Eye (tissue), 1 donor: ENCODE data around the gene VWA2.

Experiments used
- DNase-seq: peaks from one replicate; pipeline ENCODE4 v3.0.0-alpha.2; 2015

The VWA2 gene

DNA sequence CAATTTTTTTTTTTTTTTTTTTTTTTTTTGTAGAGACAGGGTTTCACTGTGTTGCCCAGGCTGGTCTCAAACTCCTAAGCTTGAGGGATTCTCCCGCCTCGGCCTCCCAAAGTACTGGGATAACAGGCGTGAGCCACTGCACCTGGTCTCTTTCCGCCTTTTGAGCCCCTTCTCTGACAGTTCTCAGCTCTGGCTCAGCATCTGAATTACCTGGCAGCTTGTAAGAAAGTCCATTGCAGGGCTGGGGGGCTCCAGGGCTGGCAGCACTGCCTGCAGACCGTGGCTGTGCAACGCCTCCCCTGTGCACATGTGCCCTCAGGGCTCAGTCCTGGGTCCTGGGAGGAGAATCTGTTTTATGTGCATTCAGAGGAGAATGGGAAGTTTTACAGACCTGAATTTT is 37.6 kb downstream of the VWA2 start:
- DNase-seq = no peak

DNA sequence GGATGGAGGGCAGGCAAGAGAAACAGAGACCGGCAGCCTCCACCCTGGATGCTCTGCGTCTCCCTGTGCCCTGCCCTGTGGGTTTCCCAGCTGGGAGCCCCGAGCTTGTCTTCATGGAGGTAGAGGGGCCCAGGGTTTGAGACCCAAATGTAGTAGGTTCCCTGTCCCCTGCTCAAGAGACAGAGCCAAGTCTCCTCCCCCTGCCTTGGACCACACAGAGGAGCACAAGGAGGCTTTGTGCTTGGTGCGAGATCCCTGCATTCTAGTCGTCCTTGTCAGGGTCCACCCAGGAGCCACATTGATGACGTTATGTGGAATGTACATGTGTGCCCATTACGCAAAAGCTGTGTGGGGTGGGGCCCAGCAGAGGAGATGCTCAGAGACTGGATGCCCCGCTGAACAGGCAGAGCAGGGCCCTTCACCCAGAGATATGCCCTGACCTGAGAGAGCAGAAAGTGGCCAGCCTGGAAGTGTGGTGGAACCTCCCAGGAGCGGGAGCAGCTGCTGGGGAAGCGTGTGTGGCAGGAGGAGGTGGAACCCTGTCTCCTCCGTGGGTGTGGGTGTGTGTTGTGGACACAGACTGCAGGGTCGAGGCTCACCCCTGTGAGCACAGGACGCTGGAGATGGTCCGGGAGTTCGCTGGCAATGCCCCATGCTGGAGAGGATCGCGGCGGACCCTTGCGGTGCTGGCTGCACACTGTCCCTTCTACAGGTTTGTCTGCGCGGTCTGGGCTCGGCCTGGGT is 39.3 kb downstream of the VWA2 start:
- DNase-seq = no peak

DNA sequence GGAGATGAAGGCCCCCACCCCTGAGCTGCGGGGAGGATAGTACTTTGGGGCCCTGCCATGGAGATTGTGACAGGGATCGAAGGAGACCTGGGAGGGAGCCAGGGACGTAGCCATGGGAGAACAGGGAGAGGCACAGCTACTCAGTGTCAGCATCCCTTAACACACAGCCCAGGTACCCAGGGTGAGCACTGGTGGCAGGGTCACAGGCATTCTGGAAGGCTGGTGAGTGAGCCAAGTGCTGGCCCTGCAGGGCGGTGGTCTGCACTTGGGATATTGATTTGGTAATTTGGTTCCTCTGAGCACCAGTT is 39.8 kb downstream of the VWA2 start:
- no peak for DNase-seq

DNA sequence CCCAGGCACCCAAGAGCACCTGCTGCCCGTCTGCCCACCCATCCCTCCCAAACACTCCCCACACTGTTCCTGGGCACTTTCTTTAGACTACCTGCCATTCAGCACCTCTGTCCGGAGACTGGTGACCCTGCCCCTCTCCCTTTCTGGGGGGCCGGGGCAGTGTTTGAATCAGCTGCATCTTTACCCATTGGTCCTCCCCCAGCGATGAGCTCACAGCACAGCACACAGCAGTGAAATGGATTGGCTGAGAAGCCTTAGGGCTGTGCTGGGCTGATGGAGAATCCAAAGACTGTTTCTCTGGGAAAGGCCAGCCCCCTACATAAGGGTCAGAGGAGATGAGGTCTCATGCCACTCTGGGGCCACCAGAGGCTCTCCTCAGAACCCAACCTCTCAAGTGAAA is 40.2 kb downstream of the VWA2 start:
- DNase-seq = no peak

DNA sequence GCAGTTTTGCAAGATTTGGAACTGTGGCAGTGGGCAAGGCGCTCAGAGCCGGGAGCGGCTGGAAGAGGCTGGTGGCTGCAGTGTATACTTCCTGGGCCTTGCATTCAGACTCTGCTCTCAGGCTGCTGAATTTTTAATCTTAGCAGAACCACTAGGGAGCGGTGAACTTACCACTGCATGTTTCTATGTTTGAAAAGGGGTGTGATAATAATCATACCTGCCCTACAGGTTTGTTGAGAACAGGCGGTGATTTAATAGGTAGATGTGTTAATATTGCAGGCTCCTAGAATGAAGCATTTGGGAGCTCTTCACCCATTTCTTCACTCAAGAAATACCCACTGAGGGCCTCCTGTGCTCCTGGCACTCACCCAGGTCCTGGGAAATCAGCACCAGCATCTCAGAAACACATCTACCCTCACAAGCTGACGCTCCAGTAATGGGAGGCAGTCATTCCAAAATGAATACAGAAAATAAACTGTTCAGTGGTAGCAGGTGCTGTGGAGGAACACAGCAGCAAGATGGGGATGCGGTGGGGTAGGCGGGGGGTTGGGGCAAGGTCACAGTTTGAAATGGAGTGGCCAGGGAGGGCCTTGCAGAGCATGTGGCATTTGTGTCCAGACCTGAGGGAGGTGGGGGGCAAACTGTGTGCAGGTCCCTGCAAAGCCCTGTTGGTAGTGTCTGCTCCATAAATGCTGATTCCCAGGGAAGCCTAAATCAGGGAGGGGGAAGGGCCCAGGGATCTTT is 41.0 kb downstream of the VWA2 start:
- no peak for DNase-seq

DNA sequence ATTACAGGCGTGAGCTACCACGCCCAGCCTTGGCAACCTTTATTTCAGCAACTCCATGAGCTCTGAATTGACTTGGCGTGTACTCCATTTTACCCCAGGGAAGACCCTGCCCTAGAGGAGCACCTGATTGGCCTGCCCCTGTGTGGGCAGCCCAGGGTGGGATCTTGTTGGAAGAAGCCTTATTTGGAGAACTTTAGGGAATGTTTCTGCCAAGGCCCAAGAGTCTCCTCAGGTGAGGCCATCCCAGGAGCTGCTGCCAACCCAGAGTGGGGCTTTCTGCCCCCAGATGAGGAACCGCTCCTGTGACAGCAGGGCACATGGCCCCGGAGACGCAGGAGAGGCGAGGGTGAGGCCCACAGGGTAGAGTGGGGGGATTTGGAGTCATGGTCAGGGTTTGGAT is 42.0 kb downstream of the VWA2 start:
- DNase-seq = no peak

DNA sequence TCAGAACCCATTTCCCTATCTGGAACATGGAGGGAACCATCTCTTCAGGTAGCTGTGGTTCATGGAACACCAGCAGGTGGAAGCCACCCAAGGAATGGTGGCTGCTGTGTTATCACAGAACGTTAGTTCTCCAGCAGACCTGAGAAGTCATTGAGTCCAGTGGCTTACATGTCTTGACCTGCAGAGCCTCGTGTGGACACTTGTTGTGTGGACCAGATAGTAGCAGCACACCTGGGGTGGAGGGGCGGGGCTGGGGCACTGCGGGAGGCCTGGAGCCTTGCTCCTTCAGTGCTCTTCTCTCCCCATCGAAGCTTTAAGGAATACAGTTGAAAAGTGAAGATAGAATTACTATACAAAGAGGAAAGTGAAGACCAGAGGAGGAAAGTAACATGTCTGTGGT is 42.4 kb downstream of the VWA2 start:
- DNase-seq = no peak

DNA sequence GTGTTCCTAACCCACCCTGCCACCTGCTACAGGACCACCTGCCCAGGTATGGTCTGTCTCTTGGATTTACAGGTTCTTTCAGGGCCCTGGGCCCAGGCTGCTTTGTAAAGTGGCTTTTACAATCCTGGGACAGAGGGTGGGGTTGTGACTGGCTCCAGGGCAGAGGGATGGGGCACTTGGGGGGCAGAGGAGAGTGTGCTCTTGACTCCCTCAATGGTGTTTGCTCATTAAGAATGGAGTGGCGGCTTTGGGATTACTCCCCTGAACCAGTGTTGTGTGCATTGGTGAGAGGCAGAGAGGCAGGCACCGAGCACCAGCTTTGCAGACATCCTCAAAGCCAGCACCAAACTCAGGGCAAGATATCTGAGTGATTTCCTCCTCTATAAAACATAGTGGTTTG is 43.5 kb downstream of the VWA2 start:
- no peak for DNase-seq

DNA sequence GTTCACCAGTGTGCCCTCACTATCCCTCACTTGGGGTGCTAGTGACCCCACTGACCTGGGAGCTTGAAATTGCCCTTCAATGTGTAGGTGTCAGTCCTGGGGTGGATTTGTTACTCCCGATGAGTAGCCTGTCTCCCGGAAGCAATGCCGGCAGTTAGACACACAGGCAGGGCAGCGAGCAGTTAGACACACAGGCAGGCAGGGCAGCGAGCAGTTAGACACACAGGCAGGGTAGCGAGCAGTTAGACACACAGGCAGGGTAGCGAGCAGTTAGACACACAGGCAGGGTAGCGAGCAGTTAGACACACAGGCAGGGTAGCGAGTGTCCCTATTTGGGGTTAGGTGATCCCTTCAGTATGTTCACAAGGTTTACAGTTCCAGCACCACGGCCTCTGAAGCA is 44.0 kb downstream of the VWA2 start:
- DNase-seq = no peak

DNA sequence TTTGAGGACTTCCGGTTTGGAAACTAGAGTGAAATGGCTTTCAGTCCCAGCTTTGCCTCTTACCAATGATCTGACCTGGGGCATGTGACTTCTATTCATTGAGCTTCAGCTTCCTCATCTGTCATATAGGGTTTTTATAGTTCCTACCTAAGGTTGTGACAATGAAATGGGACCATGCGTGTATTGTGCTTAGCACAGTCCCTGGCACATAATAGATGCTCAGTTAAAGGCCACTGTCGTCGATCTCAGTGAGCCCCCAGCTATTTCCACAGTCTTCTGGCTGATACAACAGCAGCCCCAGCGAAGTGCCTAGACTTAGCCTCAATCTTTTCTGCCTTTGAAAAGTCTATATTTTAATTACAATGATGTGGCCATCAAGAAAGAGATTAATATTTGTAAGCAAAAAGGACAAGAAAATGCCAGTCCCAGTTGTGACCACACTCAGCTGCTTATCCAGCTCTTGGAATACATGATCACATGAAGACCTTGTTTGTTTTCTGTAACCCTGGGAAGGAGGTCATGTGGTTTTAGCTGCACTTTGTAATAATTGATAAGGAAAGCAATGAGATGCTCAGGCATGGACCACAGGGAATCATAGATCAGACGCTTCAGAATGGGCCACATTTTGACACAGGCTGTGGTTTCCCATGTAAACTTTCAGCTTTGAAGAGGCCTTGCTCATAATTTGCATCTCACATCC is 44.6 kb downstream of the VWA2 start:
- DNase-seq = no peak

DNA sequence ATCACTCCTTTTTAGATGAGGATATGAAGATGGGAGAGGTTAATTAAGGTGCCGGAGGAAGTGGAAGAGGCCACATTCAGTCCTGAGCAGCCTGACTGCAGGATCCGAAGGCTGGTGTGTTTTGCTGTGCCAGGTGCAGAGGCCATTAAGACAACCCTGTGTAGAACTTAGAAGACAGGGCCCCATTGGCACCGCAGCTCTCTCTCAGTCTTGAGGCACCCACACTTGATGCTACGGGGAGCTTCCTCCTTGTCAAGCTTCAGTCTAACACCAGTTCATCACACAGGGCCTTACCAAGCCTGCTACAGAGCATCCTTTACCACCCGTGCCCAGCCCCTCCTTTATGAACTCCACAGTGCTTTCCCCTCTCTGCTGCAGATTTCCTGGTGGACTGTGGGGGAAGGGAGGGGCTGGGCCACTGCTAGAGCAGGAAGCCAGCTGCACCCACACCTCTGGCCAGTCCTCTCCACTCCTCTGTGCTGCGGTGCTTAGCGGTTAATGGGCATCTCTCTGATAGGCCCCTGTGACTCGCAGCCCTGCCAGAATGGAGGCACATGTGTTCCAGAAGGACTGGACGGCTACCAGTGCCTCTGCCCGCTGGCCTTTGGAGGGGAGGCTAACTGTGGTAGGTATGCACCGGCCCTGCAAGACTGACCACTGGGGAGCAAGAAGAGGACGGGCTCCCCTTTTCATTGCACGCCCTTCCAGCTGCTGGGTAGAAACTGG is 45.5 kb downstream of the VWA2 start:
- no peak for DNase-seq

DNA sequence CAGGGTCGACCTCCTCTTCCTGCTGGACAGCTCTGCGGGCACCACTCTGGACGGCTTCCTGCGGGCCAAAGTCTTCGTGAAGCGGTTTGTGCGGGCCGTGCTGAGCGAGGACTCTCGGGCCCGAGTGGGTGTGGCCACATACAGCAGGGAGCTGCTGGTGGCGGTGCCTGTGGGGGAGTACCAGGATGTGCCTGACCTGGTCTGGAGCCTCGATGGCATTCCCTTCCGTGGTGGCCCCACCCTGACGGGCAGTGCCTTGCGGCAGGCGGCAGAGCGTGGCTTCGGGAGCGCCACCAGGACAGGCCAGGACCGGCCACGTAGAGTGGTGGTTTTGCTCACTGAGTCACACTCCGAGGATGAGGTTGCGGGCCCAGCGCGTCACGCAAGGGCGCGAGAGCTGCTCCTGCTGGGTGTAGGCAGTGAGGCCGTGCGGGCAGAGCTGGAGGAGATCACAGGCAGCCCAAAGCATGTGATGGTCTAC is 46.9 kb downstream of the VWA2 start:
- DNase-seq = no peak

DNA sequence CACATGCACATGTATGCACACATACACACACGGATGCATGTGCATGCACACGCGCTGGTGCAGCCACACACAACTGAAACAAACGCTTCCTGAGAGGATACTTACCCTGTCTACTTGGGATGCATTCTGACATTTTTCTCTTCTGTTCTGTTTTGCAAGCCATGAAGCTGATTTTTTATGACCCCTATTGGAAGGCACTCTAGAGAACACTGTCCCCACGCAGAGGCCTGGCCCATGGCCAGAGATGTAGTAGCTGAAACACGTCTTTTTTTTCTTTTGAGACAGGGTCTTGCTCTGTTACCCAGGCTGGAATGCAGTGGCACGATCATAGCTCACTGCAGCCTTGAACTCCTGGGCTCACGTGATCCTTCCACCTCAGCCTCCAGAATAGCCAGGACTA is 47.9 kb downstream of the VWA2 start:
- DNase-seq = no peak

DNA sequence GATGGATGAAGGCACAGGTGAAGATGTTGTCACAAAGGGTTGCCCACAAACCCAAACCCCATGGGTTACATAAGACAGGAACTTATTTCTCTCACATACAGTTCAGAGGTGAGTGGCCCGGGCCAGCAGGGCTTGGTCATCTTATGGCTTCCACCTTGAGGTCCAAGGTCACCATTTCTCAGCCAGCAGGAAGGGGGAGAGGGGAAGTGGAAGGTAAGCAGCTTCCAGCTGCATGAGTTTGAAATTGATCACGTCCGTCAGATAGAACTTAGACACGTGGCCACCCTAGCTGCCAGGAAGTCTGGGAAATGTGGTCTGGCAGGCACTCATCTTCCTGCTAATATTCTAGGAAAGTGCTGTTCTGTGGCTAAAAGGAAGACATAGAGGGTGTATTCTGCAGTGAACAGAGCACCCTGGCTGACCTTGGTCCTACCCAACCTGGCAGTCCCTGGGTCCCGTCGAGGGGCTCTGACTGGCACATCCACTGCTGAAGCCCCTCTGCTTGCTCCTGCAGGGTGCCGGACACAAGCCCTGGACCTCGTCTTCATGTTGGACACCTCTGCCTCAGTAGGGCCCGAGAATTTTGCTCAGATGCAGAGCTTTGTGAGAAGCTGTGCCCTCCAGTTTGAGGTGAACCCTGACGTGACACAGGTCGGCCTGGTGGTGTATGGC is 49.5 kb downstream of the VWA2 start:
- DNase-seq = no peak

DNA sequence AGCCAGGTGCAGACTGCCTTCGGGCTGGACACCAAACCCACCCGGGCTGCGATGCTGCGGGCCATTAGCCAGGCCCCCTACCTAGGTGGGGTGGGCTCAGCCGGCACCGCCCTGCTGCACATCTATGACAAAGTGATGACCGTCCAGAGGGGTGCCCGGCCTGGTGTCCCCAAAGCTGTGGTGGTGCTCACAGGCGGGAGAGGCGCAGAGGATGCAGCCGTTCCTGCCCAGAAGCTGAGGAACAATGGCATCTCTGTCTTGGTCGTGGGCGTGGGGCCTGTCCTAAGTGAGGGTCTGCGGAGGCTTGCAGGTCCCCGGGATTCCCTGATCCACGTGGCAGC is 50.0 kb downstream of the VWA2 start:
- no peak for DNase-seq

DNA sequence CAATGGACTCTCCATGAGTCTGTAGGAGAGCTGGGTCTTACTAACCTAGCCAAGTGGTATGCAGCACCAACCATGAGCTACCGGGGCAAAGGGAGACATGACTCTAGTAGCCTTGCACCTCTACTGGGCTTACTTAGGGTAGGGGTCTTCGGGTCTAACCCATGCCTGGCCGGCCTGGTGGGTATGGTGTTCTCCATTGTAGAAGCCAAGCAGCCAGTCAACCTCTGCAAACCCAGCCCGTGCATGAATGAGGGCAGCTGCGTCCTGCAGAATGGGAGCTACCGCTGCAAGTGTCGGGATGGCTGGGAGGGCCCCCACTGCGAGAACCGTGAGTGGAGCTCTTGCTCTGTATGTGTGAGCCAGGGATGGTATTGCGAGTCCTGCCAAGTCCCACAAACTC is 51.0 kb downstream of the VWA2 start:
- no peak for DNase-seq

DNA sequence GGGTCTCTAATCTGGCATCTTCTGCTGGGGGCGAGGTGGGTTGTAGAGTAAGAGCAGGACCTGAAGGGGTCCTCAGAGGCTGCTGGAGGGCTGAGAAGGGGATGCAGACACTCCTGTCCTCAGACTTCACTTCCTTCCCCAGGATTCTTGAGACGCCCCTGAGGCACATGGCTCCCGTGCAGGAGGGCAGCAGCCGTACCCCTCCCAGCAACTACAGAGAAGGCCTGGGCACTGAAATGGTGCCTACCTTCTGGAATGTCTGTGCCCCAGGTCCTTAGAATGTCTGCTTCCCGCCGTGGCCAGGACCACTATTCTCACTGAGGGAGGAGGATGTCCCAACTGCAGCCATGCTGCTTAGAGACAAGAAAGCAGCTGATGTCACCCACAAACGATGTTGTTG is 52.0 kb downstream of the VWA2 start:
- no peak for DNase-seq

DNA sequence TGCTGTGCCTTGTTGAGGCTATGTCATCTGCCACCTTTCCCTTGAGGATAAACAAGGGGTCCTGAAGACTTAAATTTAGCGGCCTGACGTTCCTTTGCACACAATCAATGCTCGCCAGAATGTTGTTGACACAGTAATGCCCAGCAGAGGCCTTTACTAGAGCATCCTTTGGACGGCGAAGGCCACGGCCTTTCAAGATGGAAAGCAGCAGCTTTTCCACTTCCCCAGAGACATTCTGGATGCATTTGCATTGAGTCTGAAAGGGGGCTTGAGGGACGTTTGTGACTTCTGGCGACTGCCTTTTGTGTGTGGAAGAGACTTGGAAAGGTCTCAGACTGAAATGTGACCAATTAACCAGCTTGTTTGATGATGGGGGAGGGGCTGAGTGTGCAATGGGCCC is 52.5 kb downstream of the VWA2 start:
- no peak for DNase-seq

DNA sequence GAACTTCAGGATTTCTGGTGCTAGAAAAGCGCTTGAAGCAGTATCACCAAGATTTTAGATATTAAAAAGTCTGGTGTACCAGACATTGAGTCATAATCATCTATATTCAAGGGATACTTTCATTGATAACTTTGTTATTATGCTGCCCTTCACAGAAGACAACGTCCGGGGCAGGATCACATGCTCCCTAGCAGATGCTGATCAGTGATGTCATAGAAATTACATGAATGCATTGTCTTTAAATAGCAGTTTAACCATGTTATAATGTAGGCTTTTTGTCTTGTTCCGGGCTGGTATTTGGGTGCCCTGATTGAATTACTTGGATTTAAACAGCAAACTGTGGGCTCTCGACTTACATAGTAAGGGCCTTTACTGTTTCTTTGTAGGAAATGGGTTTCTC is 54.0 kb downstream of the VWA2 start:
- DNase-seq = no peak

DNA sequence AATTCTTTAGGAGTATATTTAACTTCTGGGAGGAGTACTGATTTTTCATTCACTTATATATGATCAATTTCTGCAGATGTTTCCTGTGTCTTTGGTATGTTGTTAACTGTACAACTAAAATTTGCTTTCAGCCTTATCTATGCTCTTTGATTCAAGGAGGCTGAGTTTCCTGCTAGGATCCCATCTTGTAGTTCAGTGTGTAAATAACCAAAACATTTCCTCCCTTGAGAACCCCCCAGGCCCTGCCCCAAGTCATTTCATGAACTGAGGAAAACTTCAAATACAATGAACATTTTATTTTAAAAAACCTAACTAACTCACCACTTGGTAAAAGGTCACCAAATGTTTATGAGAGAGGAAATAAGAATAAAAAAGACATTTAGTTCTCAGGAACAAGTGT is 55.5 kb downstream of the VWA2 start:
- no peak for DNase-seq

DNA sequence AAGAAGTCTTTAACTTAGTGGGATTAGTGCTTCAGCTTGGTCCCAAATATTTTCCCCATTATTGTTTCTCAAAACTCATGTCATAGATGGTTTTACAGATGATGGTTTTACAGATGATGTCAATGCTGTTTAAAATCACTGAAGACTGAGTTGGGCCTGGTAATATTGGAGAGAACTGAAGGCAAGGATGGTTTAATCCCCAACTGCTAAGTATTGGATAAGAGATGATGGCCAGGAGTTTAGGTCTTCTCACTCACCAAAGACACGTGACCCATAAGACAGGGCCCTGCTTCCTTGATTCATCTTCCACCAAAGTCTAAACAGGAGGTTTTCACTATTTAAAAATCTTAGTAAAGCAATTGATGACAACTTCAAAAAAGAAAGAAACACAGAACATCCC is 56.3 kb downstream of the VWA2 start:
- DNase-seq = no peak

DNA sequence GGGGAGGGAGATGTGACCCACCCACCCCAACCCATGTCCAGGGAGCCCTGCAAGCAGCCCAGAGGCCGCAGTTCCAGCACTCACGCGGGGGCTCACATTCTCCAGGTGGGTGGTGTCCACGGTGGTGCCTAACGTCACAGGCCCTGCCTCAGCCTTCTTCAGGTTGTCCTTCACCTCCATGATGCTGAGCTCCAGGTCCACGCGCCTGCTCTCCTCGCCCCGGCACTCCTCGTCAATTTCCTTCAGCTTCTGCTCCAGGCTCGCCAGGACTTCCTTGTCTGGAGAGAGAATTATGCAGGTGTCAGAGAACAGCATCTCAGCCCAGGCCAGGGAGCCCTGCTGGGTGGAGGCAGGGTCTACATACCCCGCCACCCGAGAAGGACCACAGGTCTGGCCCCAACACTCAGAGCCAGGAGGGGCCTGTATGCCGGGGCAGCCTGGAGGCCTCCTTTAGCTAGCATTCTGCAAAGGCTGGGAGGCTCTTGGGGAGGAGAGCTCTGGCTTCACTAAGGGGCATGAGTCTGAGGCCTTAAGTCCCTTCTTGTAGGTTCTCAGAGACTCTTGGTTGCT is 58.2 kb downstream of the VWA2 start:
- DNase-seq = no peak
